Endothelial cell of umbilical vein (primary cell): ENCODE results near the gene REEP5. TPM values are rescaled to one million over a fixed set of nuclear protein-coding genes. Genes with fewer than 3 reads are reported as not detected.

Experiments
- Bru-seq: library from RNA; stranded (reverse); fragments of 400-500 nt; gene quantifications from one replicate; lab custom pipeline; 2021; lab: Mats Ljungman, UMichigan
- BruChase-seq, 2 experiments: library from RNA; stranded (reverse); fragments of 400-500 nt; gene quantifications; one replicate each; lab custom pipeline; 2021; lab: Mats Ljungman, UMichigan
- BruUV-seq: library from RNA; stranded (reverse); fragments of 400-500 nt; replicated peaks from 2 replicates; lab custom pipeline; 2021; lab: Mats Ljungman, UMichigan
- CTCF ChIA-PET: fragments of 300-600, 350-600 bp; sonication (Branson Sonifier 250); formaldehyde crosslinking; loops from one replicate; lab custom pipeline; 2021; ENCODE audit warnings: antibody characterized with exemption, inconsistent platforms; lab: Charles Lee
- POLR2A ChIA-PET: fragments of 300-600, 350-600 bp; sonication (Branson Sonifier 250); formaldehyde crosslinking; loops from one replicate; lab custom pipeline; 2021; ENCODE audit warnings: antibody characterized with exemption, inconsistent platforms; lab: Charles Lee
- DNase-seq: peaks from one replicate; pipeline ENCODE4 v3.0.0-alpha.2; 2011; ENCODE audit warnings: low read depth, low spot score
- FAIRE-seq: peaks from 2 replicates; lab custom pipeline; 2011; peaks lifted over from hg19 to GRCh38; lab: Jason Lieb, UNC
- H2AFZ ChIP-seq: 2 replicates; pipeline ENCODE4 v1.6.0; 2012; ENCODE audit warnings: low read depth, low read length, control low read depth, inconsistent platforms
- H3K27ac ChIP-seq: 2 replicates; pipeline ENCODE4 v1.5.1; 2011; ENCODE audit warnings: low read depth, mild to moderate bottlenecking, control low read depth, low read length, moderate library complexity; ENCODE audit not compliant: insufficient read depth
- H3K27me3 ChIP-seq, 2 experiments: 2 replicates each; pipeline versions ENCODE4 v1.6.0 to v1.6.1; 2011; ENCODE audit warnings: low read length in 2 of 2, mixed read lengths in 1 of 2; ENCODE audit not compliant: control insufficient read depth in 2 of 2, insufficient read depth in 2 of 2
- H3K36me3 ChIP-seq, 2 experiments: 2 replicates in 1 of 2; 3 replicates in 1 of 2; pipeline ENCODE4 v1.5.1; 2011; ENCODE audit warnings: low read length in 2 of 2, mild to moderate bottlenecking in 1 of 2, moderate library complexity in 1 of 2; ENCODE audit not compliant: control insufficient read depth in 2 of 2, insufficient read depth in 2 of 2; ENCODE audit errors: extremely low read depth in 1 of 2
- H3K4me1 ChIP-seq: 3 replicates; pipeline ENCODE4 v1.5.1; 2011; ENCODE audit warnings: mild to moderate bottlenecking, low read length; ENCODE audit not compliant: control insufficient read depth, insufficient read depth; ENCODE audit errors: extremely low read depth
- H3K4me2 ChIP-seq: 2 replicates; pipeline ENCODE4 v1.6.1; 2011; ENCODE audit warnings: low read length, control low read depth, mixed read lengths; ENCODE audit not compliant: insufficient read depth
- H3K4me3 ChIP-seq, 3 experiments: fragments of 200-600 bp in 1 of 3; sonication (generic), shearing (Covaris generic) in 1 of 3; replicated peaks in 1 of 3; 2 replicates each; pipeline ENCODE4 v1.5.1; 2011 to 2016; ENCODE audit warnings: control low read depth in 3 of 3, low read length in 3 of 3, mild to moderate bottlenecking in 2 of 3, inconsistent platforms in 1 of 3, low read depth in 1 of 3, moderate library complexity in 1 of 3; ENCODE audit not compliant: insufficient read depth in 1 of 3
- H3K79me2 ChIP-seq: 2 replicates; pipeline ENCODE4 v1.6.0; 2012; ENCODE audit warnings: low read length, inconsistent platforms; ENCODE audit not compliant: control insufficient read depth, insufficient read depth
- H3K9ac ChIP-seq: replicated peaks from 2 replicates; pipeline ENCODE3; 2011; ENCODE audit warnings: low read length, control low read depth; ENCODE audit not compliant: insufficient read depth; ENCODE audit errors: extremely low read depth
- H3K9me1 ChIP-seq: replicated peaks from 3 replicates; pipeline ENCODE4 v1.6.0; 2011; ENCODE audit warnings: mild to moderate bottlenecking, low read length; ENCODE audit not compliant: control insufficient read depth, insufficient read depth; ENCODE audit errors: extremely low read depth
- H3K9me3 ChIP-seq: replicated peaks from 2 replicates; pipeline ENCODE4 v1.5.1; 2012; ENCODE audit warnings: low read length, inconsistent platforms; ENCODE audit not compliant: control insufficient read depth, insufficient read depth
- H4K20me1 ChIP-seq: replicated peaks from 2 replicates; pipeline ENCODE3; 2011; ENCODE audit warnings: mild to moderate bottlenecking, low read length; ENCODE audit not compliant: control insufficient read depth, insufficient read depth; ENCODE audit errors: extremely low read depth
- EZH2 ChIP-seq: IDR thresholded peaks from 2 replicates; pipeline ENCODE4 v1.6.1; 2012; ENCODE audit warnings: borderline replicate concordance, low read depth, mild to moderate bottlenecking, moderate library complexity, low read length, inconsistent platforms; ENCODE audit not compliant: severe bottlenecking
- FOS ChIP-seq: IDR thresholded peaks from 2 replicates; pipeline ENCODE4 v1.6.1; 2011; ENCODE audit warnings: mild to moderate bottlenecking, low read length, moderate library complexity, borderline replicate concordance; ENCODE audit not compliant: insufficient read depth
- GATA2 ChIP-seq: IDR thresholded peaks from 2 replicates; pipeline ENCODE4 v1.7.0; 2011; ENCODE audit warnings: low read depth, mild to moderate bottlenecking, moderate library complexity, mixed read lengths, low read length; ENCODE audit not compliant: insufficient read length, insufficient read depth
- JUN ChIP-seq: IDR thresholded peaks from 2 replicates; pipeline ENCODE4 v1.6.1; 2011; ENCODE audit warnings: borderline replicate concordance, low read depth; ENCODE audit not compliant: insufficient read length, insufficient read depth
- MYC ChIP-seq: IDR thresholded peaks from one replicate; pipeline ENCODE4 v1.6.1; 2011; ENCODE audit warnings: mild to moderate bottlenecking, low read depth, low read length
- POLR2A ChIP-seq: IDR thresholded peaks from 2 replicates; pipeline ENCODE4 v1.6.1; 2012; ENCODE audit warnings: low read depth, mild to moderate bottlenecking, control low read depth, low read length
- POLR2AphosphoS5 ChIP-seq: IDR thresholded peaks from 2 replicates; pipeline ENCODE4 v1.6.1; 2012; ENCODE audit warnings: low read depth, mild to moderate bottlenecking, control low read depth, low read length, moderate library complexity; ENCODE audit not compliant: insufficient read depth
- dilution Hi-C: fragments of 300-500 bp; cut with MboI; formaldehyde crosslinking; loops from one replicate; pipeline ENCODE4 v1.15.0; 2019; ENCODE audit warnings: low sequenced_read_pairs; ENCODE audit not compliant: extremely low pct_ligation_motif_present
- intact Hi-C: fragments of 100-400 bp; cut with micrococcal nuclease; formaldehyde crosslinking; loops from one replicate; pipeline ENCODE4 v1.10.0; 2022
- long read RNA-seq: library from polyadenylated mRNA; stranded (forward); transcript quantifications from one replicate; pipeline ENCODE4 v2.0.0, GENCODE V29; 2021
- polyA minus RNA-seq, 3 experiments: library from RNA; depleted of rRNA, polyadenylated mRNA; stranded (reverse); fragments of >200 nt; gene quantifications; 1 replicate in 1 of 3; 2 replicates in 2 of 3; pipeline ENCODE4 v1.2.3, GENCODE V29; 2011
- polyA plus RNA-seq, 4 experiments: library from polyadenylated mRNA; depleted of rRNA in 3 of 4; stranded (reverse) in 3 of 4; unstranded in 1 of 4; fragments of >200 nt; gene quantifications; 2 replicates each; pipeline versions ENCODE4 v1.2.1 to v1.2.3, GENCODE V29; 2011 to 2012; ENCODE audit warnings: missing spikeins in 1 of 4
- total RNA-seq: library from RNA; stranded (reverse); gene quantifications from 2 replicates; pipeline ENCODE4 v1.2.3, GENCODE V29; 2021
- TF ChIP-seq, protein P1 (sequence below), 2 donors: IDR thresholded peaks; 1 replicate in 1 of 2; 2 replicates in 1 of 2; pipeline ENCODE4 v1.5.1; 2011; ENCODE audit warnings: low read length in 2 of 2, mild to moderate bottlenecking in 2 of 2, moderate library complexity in 2 of 2, control low read depth in 1 of 2, inconsistent platforms in 1 of 2, low read depth in 1 of 2; ENCODE audit not compliant: insufficient read depth in 1 of 2; ENCODE audit errors: extremely low read depth in 1 of 2
- TF ChIP-seq, protein P2 (sequence below): IDR thresholded peaks from 2 replicates; pipeline ENCODE4 v1.6.1; 2011; ENCODE audit not compliant: insufficient read depth, insufficient read length

Gene REEP5
- total RNA-seq: 84.5 and 98.0 TPM in 2 replicates
- polyA plus RNA-seq: 163 and 185 TPM in 2 replicates
- polyA plus RNA-seq (2011; cell fraction: cytosol; rRNA removed): 98.1 and 119 TPM in 2 replicates
- 38.4 and 47.6 TPM in 2 replicates for polyA plus RNA-seq (2011; cell fraction: nucleus; rRNA removed)
- 71.6 and 77.4 TPM in 2 replicates for polyA plus RNA-seq (2012)
- 452 and 453 TPM in 2 replicates for polyA minus RNA-seq
- 79.0 TPM for polyA minus RNA-seq (2011; cell fraction: cytosol; rRNA and poly(A)+ RNA removed)
- 42.1 and 49.0 TPM in 2 replicates for polyA minus RNA-seq (2011; cell fraction: nucleus; rRNA and poly(A)+ RNA removed)
- percentile 88 among the genes with signal in this experiment for Bru-seq, nascent RNA
- BruChase-seq, experiment 1, labeled RNA remaining after a 6-hour chase: percentile 91 among the genes with signal in this experiment
- BruChase-seq, experiment 2, labeled RNA remaining after a 2-hour chase: percentile 78 among the genes with signal in this experiment
- long read RNA-seq, transcript REEP5-207 (4 exons, 1,139 nt): minor isoform, 5 of 420 reads
- long read RNA-seq, transcript REEP5-202 (5 exons, 3,326 nt): major isoform, 385 of 420 reads
- long read RNA-seq, partial matches to known transcripts: 7 of 420 reads
- long read RNA-seq, other reads (novel, unspliced or antisense): 20 of 420 reads

DNA sequence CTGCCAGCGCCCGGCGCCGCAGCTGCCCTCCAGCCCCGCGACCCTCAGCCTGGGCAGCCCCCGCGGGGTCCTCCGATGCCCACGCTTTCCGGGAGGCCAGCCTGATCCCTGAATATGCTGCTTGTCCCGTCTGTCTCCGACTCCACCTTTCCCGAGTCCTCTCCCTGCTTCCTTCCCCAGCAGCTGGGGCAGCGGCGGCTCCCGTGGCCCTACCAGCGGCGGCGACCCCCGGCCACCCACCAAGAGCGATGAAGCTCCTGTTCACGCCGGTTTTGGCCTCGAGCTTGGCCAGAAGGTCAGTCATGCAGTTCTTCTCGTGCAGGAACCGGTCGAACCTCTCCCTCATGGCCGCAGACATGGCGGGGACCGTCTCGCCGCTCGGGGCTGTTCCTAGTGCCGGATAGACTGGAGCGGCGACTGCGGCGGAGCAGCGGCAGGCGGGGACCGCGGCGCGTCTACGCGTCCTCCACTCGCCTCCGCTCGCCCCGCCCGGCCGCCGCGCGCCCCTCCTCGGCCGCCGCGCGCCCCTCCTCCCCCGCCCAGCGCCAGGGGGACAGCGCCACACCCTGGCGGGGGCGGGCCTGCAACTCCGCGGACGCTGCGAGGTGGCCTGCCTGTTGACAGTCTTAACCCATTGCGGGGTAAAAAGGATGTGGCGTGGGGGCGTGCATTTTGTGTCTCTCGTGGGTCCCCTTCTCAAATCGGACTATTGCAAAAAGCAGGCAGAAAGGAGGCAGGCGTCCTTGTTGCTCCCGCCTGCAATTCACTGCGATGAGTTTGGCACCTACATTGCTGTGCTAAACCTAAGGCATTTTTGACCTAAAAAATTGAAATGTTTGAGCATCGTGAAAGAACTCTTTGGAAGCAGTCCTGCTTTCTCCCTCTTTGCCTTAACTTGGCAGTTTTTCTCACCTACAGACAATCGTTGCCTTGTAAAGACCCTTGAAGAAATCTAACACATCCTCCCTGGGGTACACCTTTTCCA is at the start of gene REEP5:
Gene REEP5, minus strand, starts transcription at position 395 of the 985 bp plus-strand sequence. Its CDS starts 37 bp downstream, at position 358.
- peaks cover 38% of the 10 kb centered on the region for H3K79me2 ChIP-seq
- H3K27ac ChIP-seq: peak within 1 kb of the TSS; percentile 66
- H4K20me1 ChIP-seq: no peaks in the 10 kb centered on the region
- H3K4me2 ChIP-seq: peak within 1 kb of the TSS; percentile 85
- FAIRE-seq (peak; percentile 48), DNase-seq (peak; percentile 83)
- H3K9me3 ChIP-seq: no peaks in the 10 kb centered on the region
- no TSS peak for BruUV-seq
- H3K4me3 ChIP-seq: peak within 1 kb of the TSS; percentile 53 to 99 (median 78)
- peaks cover 8% of the 10 kb centered on the region for H3K4me1 ChIP-seq
- peaks cover 2 to 9% of the 10 kb centered on the region in 2 experiments for H3K36me3 ChIP-seq
- dilution Hi-C loops: no loop called here
- intact Hi-C loops: loop anchor here (1.0 to 5.0 kb wide), 8 partner anchors 9 to 590 kb away; partner anchors contain the start of genes DCP2, SRP19 and YTHDC2
- no peaks in the 10 kb centered on the region for H3K27me3 ChIP-seq
- no peaks in the 10 kb centered on the region for H3K9me1 ChIP-seq
- TF ChIP-seq POLR2AphosphoS5 (peak; percentile 77), FOS (no peak), MYC (no peak), EZH2 (no peak), JUN (no peak), GATA2 (no peak), POLR2A (peak; percentile 89)
- TF ChIP-seq, protein P1, sequence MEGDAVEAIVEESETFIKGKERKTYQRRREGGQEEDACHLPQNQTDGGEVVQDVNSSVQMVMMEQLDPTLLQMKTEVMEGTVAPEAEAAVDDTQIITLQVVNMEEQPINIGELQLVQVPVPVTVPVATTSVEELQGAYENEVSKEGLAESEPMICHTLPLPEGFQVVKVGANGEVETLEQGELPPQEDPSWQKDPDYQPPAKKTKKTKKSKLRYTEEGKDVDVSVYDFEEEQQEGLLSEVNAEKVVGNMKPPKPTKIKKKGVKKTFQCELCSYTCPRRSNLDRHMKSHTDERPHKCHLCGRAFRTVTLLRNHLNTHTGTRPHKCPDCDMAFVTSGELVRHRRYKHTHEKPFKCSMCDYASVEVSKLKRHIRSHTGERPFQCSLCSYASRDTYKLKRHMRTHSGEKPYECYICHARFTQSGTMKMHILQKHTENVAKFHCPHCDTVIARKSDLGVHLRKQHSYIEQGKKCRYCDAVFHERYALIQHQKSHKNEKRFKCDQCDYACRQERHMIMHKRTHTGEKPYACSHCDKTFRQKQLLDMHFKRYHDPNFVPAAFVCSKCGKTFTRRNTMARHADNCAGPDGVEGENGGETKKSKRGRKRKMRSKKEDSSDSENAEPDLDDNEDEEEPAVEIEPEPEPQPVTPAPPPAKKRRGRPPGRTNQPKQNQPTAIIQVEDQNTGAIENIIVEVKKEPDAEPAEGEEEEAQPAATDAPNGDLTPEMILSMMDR (IDR thresholded peaks at IDR 0.05; ENCODE audit: extremely low read depth in 1 of 2, insufficient read depth in 1 of 2, low read depth in 1 of 2, low read length in 2 of 2): peak; percentile 74 to 80
- TF ChIP-seq, protein P2, sequence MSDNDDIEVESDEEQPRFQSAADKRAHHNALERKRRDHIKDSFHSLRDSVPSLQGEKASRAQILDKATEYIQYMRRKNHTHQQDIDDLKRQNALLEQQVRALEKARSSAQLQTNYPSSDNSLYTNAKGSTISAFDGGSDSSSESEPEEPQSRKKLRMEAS: no peak
- ChIA-PET CTCF (interaction anchor here (0.7 to 2.4 kb wide), 23 partner anchors 7 to 371 kb away, joined by 3 to 12 read pairs (median 4); partner anchors contain the start of genes APC, DCP2 and SRP19), POLR2A (interaction anchor here (0.6 to 1.0 kb wide), 2 partner anchors 14 to 54 kb away, joined by 3 to 5 read pairs; partner anchors contain the start of gene DCP2)
- H2AFZ ChIP-seq: peak within 1 kb of the TSS; percentile 97
- peak within 1 kb of the TSS; percentile 92 for H3K9ac ChIP-seq
